NCI-H1105 treated with DMSO at 0.1 percent for 48 hours (cell line): ENCODE data around the gene DUSP22.

Experiments used
- DNase-seq: peaks from one replicate; lab custom pipeline; 2025; lab: John Stamatoyannopoulos, UW

DUSP22 gene

GRCh38 chr6:297571-298232 lies 5.4 kb downstream of the DUSP22 start:
- no peak for DNase-seq

GRCh38 chr6:298233-299103 lies 6.2 kb downstream of the DUSP22 start:
- no peak for DNase-seq

GRCh38 chr6:299104-299980 lies 7.1 kb downstream of the DUSP22 start:
- no peak for DNase-seq

GRCh38 chr6:300026-300425 lies 7.7 kb downstream of the DUSP22 start:
- DNase-seq, result no peak

- no peak for DNase-seq
These were observed 8.4 kb downstream of the DUSP22 start for GRCh38 chr6:300494-301198.

GRCh38 chr6:301526-301925 lies 9.2 kb downstream of the DUSP22 start:
- DNase-seq, result no peak

GRCh38 chr6:301929-302705 lies 9.8 kb downstream of the DUSP22 start:
- DNase-seq, result no peak

- no peak for DNase-seq
These were observed 10.5 kb downstream of the DUSP22 start for GRCh38 chr6:302760-303159.

- DNase-seq, result no peak
These were observed 11.0 kb downstream of the DUSP22 start for GRCh38 chr6:303263-303662.

- no peak for DNase-seq
These were observed 11.8 kb downstream of the DUSP22 start for GRCh38 chr6:303948-304558.

GRCh38 chr6:304833-305370 lies 12.6 kb downstream of the DUSP22 start:
- DNase-seq, result no peak

GRCh38 chr6:305371-306206 lies 13.3 kb downstream of the DUSP22 start:
- DNase-seq, result no peak

GRCh38 chr6:306641-307061 lies 14.4 kb downstream of the DUSP22 start:
- no peak for DNase-seq

- DNase-seq, result no peak
These were observed 15.0 kb downstream of the DUSP22 start for GRCh38 chr6:307065-307814.

- DNase-seq, result no peak
These were observed 15.6 kb downstream of the DUSP22 start for GRCh38 chr6:307874-308273.

GRCh38 chr6:308307-308706 lies 16.0 kb downstream of the DUSP22 start:
- no peak for DNase-seq

GRCh38 chr6:308768-309167 lies 16.5 kb downstream of the DUSP22 start:
- DNase-seq, result no peak

- DNase-seq, result no peak
These were observed 17.7 kb downstream of the DUSP22 start for GRCh38 chr6:309947-310346.

GRCh38 chr6:310671-311070 lies 18.4 kb downstream of the DUSP22 start:
- no peak for DNase-seq
